HEK293T (cell line): ENCODE measurements around the gene ADAR.

Experiments used
- ARNT ChIP-seq: fragments of 450-650 bp; IDR thresholded peaks from 2 replicates; pipeline ENCODE4 v1.6.1; 2017; ENCODE audit warnings: mild to moderate bottlenecking
- BHLHE40 ChIP-seq: fragments of 450-650 bp; IDR thresholded peaks from 2 replicates; pipeline ENCODE4 v1.6.1; 2016; ENCODE audit warnings: mild to moderate bottlenecking, moderate library complexity, borderline replicate concordance
- CTBP1 ChIP-seq: fragments of 450-650 bp; IDR thresholded peaks from 2 replicates; pipeline ENCODE4 v1.6.1; 2016; ENCODE audit warnings: borderline replicate concordance
- FOXM1 ChIP-seq: fragments of 450-650 bp; IDR thresholded peaks from 2 replicates; pipeline ENCODE4 v1.6.1; 2017; ENCODE audit warnings: mild to moderate bottlenecking, borderline replicate concordance
- L3MBTL2 ChIP-seq: fragments of 450-650 bp; conservative IDR thresholded peaks from 2 replicates; pipeline ENCODE4 v1.6.1; 2016; ENCODE audit warnings: mild to moderate bottlenecking
- LEF1 ChIP-seq: fragments of 450-650 bp; IDR thresholded peaks from 2 replicates; pipeline ENCODE4 v1.6.1; 2017; ENCODE audit warnings: mild to moderate bottlenecking, borderline replicate concordance
- NFRKB ChIP-seq: fragments of 450-650 bp; IDR thresholded peaks from 2 replicates; pipeline ENCODE4 v1.6.1; 2016; ENCODE audit warnings: mild to moderate bottlenecking, moderate library complexity
- SP1 ChIP-seq: fragments of 450-650 bp; IDR thresholded peaks from 2 replicates; pipeline ENCODE4 v1.6.1; 2017
- SUZ12 ChIP-seq: fragments of 450-650 bp; IDR thresholded peaks from 2 replicates; pipeline ENCODE4 v1.6.1; 2016; ENCODE audit warnings: mild to moderate bottlenecking
- TARDBP ChIP-seq: fragments of 450-650 bp; IDR thresholded peaks from 2 replicates; pipeline ENCODE4 v1.6.1; 2016
- ZNF384 ChIP-seq: fragments of 450-650 bp; IDR thresholded peaks from 2 replicates; pipeline ENCODE4 v1.6.1; 2016
- TF ChIP-seq, protein P1 (sequence below): fragments of 450-650 bp; IDR thresholded peaks from 2 replicates; pipeline ENCODE4 v1.6.1; 2016

GRCh38 chr1:154639876-154640275, 31.9 kb upstream of the ADAR start:
- TF ChIP-seq ZNF384 (no peak), SP1 (no peak), CTBP1 (no peak), FOXM1 (no peak), SUZ12 (no peak), ARNT (no peak), L3MBTL2 (no peak), LEF1 (no peak), BHLHE40 (no peak), TARDBP (no peak), NFRKB (no peak)
- TF ChIP-seq, protein P1, sequence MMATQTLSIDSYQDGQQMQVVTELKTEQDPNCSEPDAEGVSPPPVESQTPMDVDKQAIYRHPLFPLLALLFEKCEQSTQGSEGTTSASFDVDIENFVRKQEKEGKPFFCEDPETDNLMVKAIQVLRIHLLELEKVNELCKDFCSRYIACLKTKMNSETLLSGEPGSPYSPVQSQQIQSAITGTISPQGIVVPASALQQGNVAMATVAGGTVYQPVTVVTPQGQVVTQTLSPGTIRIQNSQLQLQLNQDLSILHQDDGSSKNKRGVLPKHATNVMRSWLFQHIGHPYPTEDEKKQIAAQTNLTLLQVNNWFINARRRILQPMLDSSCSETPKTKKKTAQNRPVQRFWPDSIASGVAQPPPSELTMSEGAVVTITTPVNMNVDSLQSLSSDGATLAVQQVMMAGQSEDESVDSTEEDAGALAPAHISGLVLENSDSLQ: no peak
